MM.1S (cell line): ENCODE results near the gene TMEM184A.

Experiments used
- DNase-seq: peaks from one replicate; pipeline ENCODE4 v3.0.0-alpha.2; 2015
- H2AFZ ChIP-seq: fragments of 300-600 bp; sonication (generic); 2 replicates; pipeline ENCODE4 v1.6.0; 2016; ENCODE audit warnings: antibody characterized with exemption, low read length
- H3F3A ChIP-seq: fragments of 300-600 bp; sonication (generic); 2 replicates; pipeline ENCODE4 v1.6.1; 2016; ENCODE audit warnings: mild to moderate bottlenecking, antibody characterized with exemption, low read length, moderate library complexity, mixed read lengths; ENCODE audit not compliant: insufficient read depth
- H3K27ac ChIP-seq: fragments of 300-600 bp; sonication (generic); 2 replicates; pipeline ENCODE4 v1.5.1; 2016; ENCODE audit warnings: mild to moderate bottlenecking, low read length
- H3K27me3 ChIP-seq: fragments of 300-600 bp; sonication (generic); replicated peaks from 2 replicates; pipeline ENCODE4 v1.6.0; 2016; ENCODE audit warnings: low read length; ENCODE audit not compliant: insufficient read depth
- H3K36me3 ChIP-seq: fragments of 300-600 bp; sonication (generic); replicated peaks from 2 replicates; pipeline ENCODE4 v1.6.1; 2016; ENCODE audit warnings: mild to moderate bottlenecking, low read length, mixed read lengths; ENCODE audit not compliant: insufficient read depth
- H3K4me1 ChIP-seq: fragments of 300-600 bp; sonication (generic); 2 replicates; pipeline ENCODE4 v1.6.1; 2016; ENCODE audit warnings: low read length, mixed read lengths
- H3K4me2 ChIP-seq: fragments of 300-600 bp; sonication (generic); 2 replicates; pipeline ENCODE4 v1.6.0; 2016; ENCODE audit warnings: low read depth, low read length
- H3K4me3 ChIP-seq: fragments of 300-600 bp; sonication (generic); 2 replicates; pipeline ENCODE4 v1.5.1; 2016; ENCODE audit warnings: low read length, mixed read lengths
- H3K79me2 ChIP-seq: fragments of 300-600 bp; sonication (generic); 2 replicates; pipeline ENCODE4 v1.6.1; 2016; ENCODE audit warnings: mixed run types, low read length, mixed read lengths
- H3K9ac ChIP-seq: fragments of 300-600 bp; sonication (generic); 2 replicates; pipeline ENCODE4 v1.6.1; 2016; ENCODE audit warnings: low read length, mixed read lengths
- H3K9me2 ChIP-seq: fragments of 300-600 bp; sonication (generic); replicated peaks from 2 replicates; pipeline ENCODE4 v1.6.1; 2016; ENCODE audit warnings: mild to moderate bottlenecking, low read length, mixed read lengths; ENCODE audit not compliant: insufficient read depth
- H3K9me3 ChIP-seq: fragments of 300-600 bp; sonication (generic); replicated peaks from 2 replicates; pipeline ENCODE4 v1.6.1; 2016; ENCODE audit warnings: mild to moderate bottlenecking, low read length, mixed read lengths; ENCODE audit not compliant: insufficient read depth
- H4K20me1 ChIP-seq: fragments of 300-600 bp; sonication (generic); 2 replicates; pipeline ENCODE4 v1.6.1; 2016; ENCODE audit warnings: mild to moderate bottlenecking, low read length, moderate library complexity, mixed read lengths; ENCODE audit not compliant: insufficient read depth
- CTCF ChIP-seq: fragments of 300-600 bp; sonication (generic); IDR thresholded peaks from 2 replicates; pipeline ENCODE4 v1.5.1; 2016; ENCODE audit warnings: antibody characterized with exemption, low read length, mixed read lengths
- EZH2 ChIP-seq: fragments of 300-600 bp; sonication (generic); optimal IDR thresholded peaks from 2 replicates; pipeline ENCODE3; 2017; ENCODE audit warnings: low read depth, mild to moderate bottlenecking, antibody characterized with exemption, low read length, mixed read lengths
- EZH2phosphoT487 ChIP-seq: fragments of 300-600 bp; sonication (generic); IDR thresholded peaks from 2 replicates; pipeline ENCODE4 v1.6.1; 2018; ENCODE audit warnings: antibody characterized with exemption, low read length

The TMEM184A gene

GRCh38 chr7:1595027-1595426 lies 39.0 kb upstream of the TMEM184A start:
- H3K9me3 ChIP-seq, result no peaks in the 10 kb centered on the region
- TF ChIP-seq CTCF, result no peak
- TF ChIP-seq EZH2phosphoT487, result no peak
- no peak for TF ChIP-seq EZH2
- H3K79me2 ChIP-seq, result no peaks in the 10 kb centered on the region
- no peaks in the 10 kb centered on the region for H3K9me2 ChIP-seq
- no peak overlapping the region for H3K27ac ChIP-seq
- H3F3A ChIP-seq, result no peaks in the 10 kb centered on the region
- no peak overlapping the region for H3K9ac ChIP-seq
- no peaks in the 10 kb centered on the region for H3K4me1 ChIP-seq
- H4K20me1 ChIP-seq, result no peaks in the 10 kb centered on the region
- DNase-seq, result no peak
- H3K4me3 ChIP-seq, result no peak overlapping the region
- H3K4me2 ChIP-seq, result no peak overlapping the region
- H2AFZ ChIP-seq, result no peak overlapping the region
- peaks cover 85% of the 10 kb centered on the region for H3K27me3 ChIP-seq
- no peaks in the 10 kb centered on the region for H3K36me3 ChIP-seq

GRCh38 chr7:1593904-1594421 lies 38.0 kb upstream of the TMEM184A start:
- Histone ChIP-seq H2AFZ (no peak overlapping the region), H3K9ac (no peak overlapping the region), H3K27me3 (peaks cover 83% of the 10 kb centered on the region), H3K4me2 (no peak overlapping the region), H3F3A (no peaks in the 10 kb centered on the region), H4K20me1 (no peaks in the 10 kb centered on the region), H3K36me3 (no peaks in the 10 kb centered on the region), H3K9me3 (no peaks in the 10 kb centered on the region), H3K79me2 (no peaks in the 10 kb centered on the region), H3K4me1 (no peaks in the 10 kb centered on the region), H3K9me2 (no peaks in the 10 kb centered on the region), H3K27ac (no peak overlapping the region), H3K4me3 (no peak overlapping the region)
- no peak for DNase-seq
- TF ChIP-seq EZH2 (no peak), EZH2phosphoT487 (no peak), CTCF (no peak)

GRCh38 chr7:1593091-1593866 lies 37.3 kb upstream of the TMEM184A start:
- no peak for DNase-seq
- Histone ChIP-seq H3K79me2 (no peaks in the 10 kb centered on the region), H3K27ac (no peak overlapping the region), H3F3A (no peaks in the 10 kb centered on the region), H3K36me3 (no peaks in the 10 kb centered on the region), H2AFZ (no peak overlapping the region), H3K4me3 (no peak overlapping the region), H3K9me3 (no peaks in the 10 kb centered on the region), H3K4me1 (no peaks in the 10 kb centered on the region), H4K20me1 (no peaks in the 10 kb centered on the region), H3K4me2 (no peak overlapping the region), H3K9me2 (no peaks in the 10 kb centered on the region), H3K27me3 (peaks cover 83% of the 10 kb centered on the region), H3K9ac (no peak overlapping the region)
- TF ChIP-seq CTCF, result peak; percentile 11; the same call in 1 of the 2 replicates
- no peak for TF ChIP-seq EZH2phosphoT487
